HFFc6 (cell line): ENCODE measurements around the gene DEDD2. TPM values are rescaled to one million over a fixed set of nuclear protein-coding genes. Genes with fewer than 3 reads are reported as not detected.

Experiments
- DNase-seq: peaks from one replicate; pipeline ENCODE4 v3.0.0-alpha.2; 2018
- H3K27ac Mint-ChIP-seq: 2 replicates; pipeline ENCODE4 v1.8.0; 2020; ENCODE audit warnings: mild to moderate bottlenecking, mixed read lengths
- H3K27me3 Mint-ChIP-seq: 2 replicates; pipeline ENCODE4 v1.8.0; 2021; ENCODE audit warnings: mild to moderate bottlenecking, moderate library complexity, mixed read lengths; ENCODE audit not compliant: insufficient read depth
- H3K36me3 Mint-ChIP-seq: 2 replicates; pipeline ENCODE4 v1.8.0; 2021; ENCODE audit warnings: low read depth, mixed read lengths
- H3K4me1 Mint-ChIP-seq: 2 replicates; pipeline ENCODE4 v1.8.0; 2020; ENCODE audit warnings: low read depth, mixed read lengths
- H3K4me3 Mint-ChIP-seq: 2 replicates; pipeline ENCODE4 v1.8.0; 2020; ENCODE audit warnings: mild to moderate bottlenecking, moderate library complexity, mixed read lengths
- H3K9me3 Mint-ChIP-seq: 2 replicates; pipeline ENCODE4 v1.8.0; 2020; ENCODE audit warnings: mild to moderate bottlenecking, mixed read lengths
- total RNA-seq, 6 experiments: library from RNA; stranded (reverse); fragmentation: NEBNext Ultra II Directional; extraction: Animal tissue kit (Norgen Biotek cat#: 25700); gene quantifications; 2 replicates in 1 of 6; 3 replicates in 5 of 6; pipeline ENCODE4 v1.2.3, GENCODE V29; 2021
- TF ChIP-seq, protein P1 (sequence below): fragments of 200-600 bp; sonication (generic); IDR thresholded peaks from 2 replicates; pipeline ENCODE4 v1.5.0; 2021; ENCODE audit warnings: antibody characterized with exemption, mild to moderate bottlenecking

DEDD2 gene
- total RNA-seq, 6 experiments from 2014 or later: 19.2 to 24.9 (median 20.2) TPM

DNA sequence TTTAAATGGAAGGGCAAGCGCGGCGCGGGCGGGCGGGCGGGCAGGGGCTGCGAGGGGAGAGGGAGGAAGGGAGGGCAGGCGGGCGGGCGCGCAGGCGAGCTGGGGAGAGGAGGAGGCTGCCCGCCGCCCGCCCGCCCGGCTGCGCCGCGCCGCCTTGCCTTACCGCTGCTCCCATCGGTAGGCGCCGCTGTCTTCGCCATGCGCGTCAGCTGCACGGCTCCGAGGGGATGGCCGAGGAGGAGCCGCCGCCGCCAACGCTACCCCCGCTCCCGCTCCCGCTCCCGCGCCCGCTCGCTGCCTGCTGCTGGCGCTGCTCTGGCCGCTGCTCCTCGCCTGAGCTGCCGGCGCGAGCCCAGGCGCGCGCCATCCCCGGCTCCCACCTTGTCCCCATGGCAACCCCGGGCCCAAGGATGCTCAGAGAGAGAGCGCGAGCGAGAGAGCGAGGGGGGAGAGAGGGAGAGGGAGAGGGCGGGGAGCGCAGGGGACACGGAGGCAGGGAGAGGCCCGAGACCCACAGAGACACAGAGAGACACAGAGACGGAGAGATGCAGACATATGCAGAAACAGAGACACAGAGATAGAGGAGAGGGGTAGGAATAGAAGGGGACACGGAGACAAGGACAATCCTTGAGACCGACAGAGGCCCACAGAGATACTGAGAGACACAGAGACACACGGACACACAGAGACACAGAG is 40.3 kb downstream of the DEDD2 start:
- no peaks in the 10 kb centered on the region for H3K9me3 Mint-ChIP-seq
- peaks cover 8% of the 10 kb centered on the region for H3K4me1 Mint-ChIP-seq
- peak; percentile 72 for DNase-seq

DNA sequence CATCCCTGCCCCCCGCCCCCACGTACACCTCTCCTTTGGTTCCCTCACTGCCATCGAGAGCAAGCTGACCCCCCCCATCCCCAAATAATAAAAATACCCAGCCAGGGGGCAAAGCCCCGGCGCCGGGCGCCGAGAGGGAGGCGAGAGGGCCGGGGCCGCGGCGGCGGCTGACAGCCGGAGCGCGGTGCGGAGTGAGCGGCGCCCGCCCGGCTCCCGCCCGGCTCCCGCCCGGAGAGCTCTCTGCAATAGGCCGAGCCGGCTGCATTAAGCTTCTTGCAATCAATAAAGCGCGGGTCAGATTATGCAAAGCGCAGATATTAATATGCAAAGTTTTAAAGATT is 40.9 kb downstream of the DEDD2 start:
- peaks cover 17% of the 10 kb centered on the region for H3K27me3 Mint-ChIP-seq

More for the DNA sequence above, 40.3 kb downstream of the DEDD2 start:
- Mint-ChIP-seq H3K27ac (no peak overlapping the region), H3K27me3 (peaks cover 15% of the 10 kb centered on the region), H3K4me3 (no peak overlapping the region), H3K36me3 (no peaks in the 10 kb centered on the region)
- TF ChIP-seq, protein P1, sequence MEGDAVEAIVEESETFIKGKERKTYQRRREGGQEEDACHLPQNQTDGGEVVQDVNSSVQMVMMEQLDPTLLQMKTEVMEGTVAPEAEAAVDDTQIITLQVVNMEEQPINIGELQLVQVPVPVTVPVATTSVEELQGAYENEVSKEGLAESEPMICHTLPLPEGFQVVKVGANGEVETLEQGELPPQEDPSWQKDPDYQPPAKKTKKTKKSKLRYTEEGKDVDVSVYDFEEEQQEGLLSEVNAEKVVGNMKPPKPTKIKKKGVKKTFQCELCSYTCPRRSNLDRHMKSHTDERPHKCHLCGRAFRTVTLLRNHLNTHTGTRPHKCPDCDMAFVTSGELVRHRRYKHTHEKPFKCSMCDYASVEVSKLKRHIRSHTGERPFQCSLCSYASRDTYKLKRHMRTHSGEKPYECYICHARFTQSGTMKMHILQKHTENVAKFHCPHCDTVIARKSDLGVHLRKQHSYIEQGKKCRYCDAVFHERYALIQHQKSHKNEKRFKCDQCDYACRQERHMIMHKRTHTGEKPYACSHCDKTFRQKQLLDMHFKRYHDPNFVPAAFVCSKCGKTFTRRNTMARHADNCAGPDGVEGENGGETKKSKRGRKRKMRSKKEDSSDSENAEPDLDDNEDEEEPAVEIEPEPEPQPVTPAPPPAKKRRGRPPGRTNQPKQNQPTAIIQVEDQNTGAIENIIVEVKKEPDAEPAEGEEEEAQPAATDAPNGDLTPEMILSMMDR: peak; percentile 71

GRCh38 chr19:42175952-42176648 is 41.4 kb downstream of the DEDD2 start:
- peaks cover 8% of the 10 kb centered on the region for H3K4me1 Mint-ChIP-seq

More for the DNA sequence above, 40.9 kb downstream of the DEDD2 start:
- H3K36me3 Mint-ChIP-seq: no peaks in the 10 kb centered on the region
- no peaks in the 10 kb centered on the region for H3K9me3 Mint-ChIP-seq
- no peak overlapping the region for H3K27ac Mint-ChIP-seq
- DNase-seq: no peak
- H3K4me3 Mint-ChIP-seq: peak overlapping the region; percentile 88
- TF ChIP-seq, protein P1: no peak
- peaks cover 8% of the 10 kb centered on the region for H3K4me1 Mint-ChIP-seq

GRCh38 chr19:42174958-42175734 is 42.3 kb downstream of the DEDD2 start:
- TF ChIP-seq, protein P1: no peak
- Mint-ChIP-seq H3K9me3 (no peaks in the 10 kb centered on the region), H3K4me1 (peaks cover 8% of the 10 kb centered on the region), H3K27ac (no peak overlapping the region), H3K36me3 (no peaks in the 10 kb centered on the region), H3K27me3 (peaks cover 19% of the 10 kb centered on the region), H3K4me3 (peak overlapping the region; percentile 88)
- DNase-seq: no peak

More at GRCh38 chr19:42175952-42176648, 41.4 kb downstream of the DEDD2 start:
- Mint-ChIP-seq H3K4me3 (peak overlapping the region; percentile 88), H3K9me3 (no peaks in the 10 kb centered on the region), H3K27me3 (peaks cover 17% of the 10 kb centered on the region), H3K36me3 (no peaks in the 10 kb centered on the region), H3K27ac (no peak overlapping the region)
- TF ChIP-seq, protein P1: no peak
- no peak for DNase-seq

DNA sequence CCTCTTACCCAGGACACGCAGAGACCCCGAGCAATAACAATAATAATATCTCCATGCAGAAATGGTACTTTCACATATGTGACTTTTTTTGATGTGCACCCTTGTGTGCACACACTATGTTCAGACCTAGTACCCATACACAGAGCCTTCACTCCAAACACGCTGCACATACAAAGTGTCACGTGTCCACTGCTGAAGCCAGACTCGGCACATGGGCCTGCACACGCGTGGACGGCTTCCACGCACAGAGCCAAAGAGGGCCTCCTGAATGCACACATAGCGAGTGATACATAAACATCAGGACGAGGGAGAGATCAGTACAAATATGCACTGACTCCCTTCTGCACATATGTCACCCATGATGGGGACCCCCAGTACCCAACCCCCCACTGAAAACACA is 43.3 kb downstream of the DEDD2 start:
- Mint-ChIP-seq H3K36me3 (no peaks in the 10 kb centered on the region), H3K27me3 (peaks cover 18% of the 10 kb centered on the region), H3K4me1 (peaks cover 8% of the 10 kb centered on the region), H3K9me3 (no peaks in the 10 kb centered on the region), H3K27ac (no peak overlapping the region), H3K4me3 (no peak overlapping the region)
- TF ChIP-seq, protein P1: no peak
- DNase-seq: no peak
